PC-9 (cell line): ENCODE measurements around the gene RAB10.

ENCODE experiments used
- CTCF ChIP-seq: fragments of 200-600 bp; sonication (generic); conservative IDR thresholded peaks from 2 replicates; pipeline ENCODE4 v1.6.1; 2017; ENCODE audit warnings: mixed run types, antibody characterized with exemption, mild to moderate bottlenecking, moderate library complexity
- EZH2 ChIP-seq: fragments of 200-600 bp; sonication (generic); IDR thresholded peaks from 2 replicates; pipeline ENCODE4 v1.8.0; 2017; ENCODE audit warnings: antibody characterized with exemption, low read depth

GRCh38 chr2:26054598-26055348, 20.9 kb downstream of the RAB10 start:
- TF ChIP-seq CTCF (no peak), EZH2 (no peak)
